Fibroblast of mammary gland (primary cell): Measurements from ENCODE around the gene SLC13A2.
"Not testable (repeated sequence)": the region's sequence is repeated elsewhere in the genome, so short reads cannot be mapped to it uniquely, and the experiment has no call there.

ENCODE experiments used
- DNase-seq: peaks from one replicate; pipeline ENCODE4 v3.0.0-alpha.2; 2010; ENCODE audit warnings: low read depth
- H3K4me3 ChIP-seq: 2 replicates; pipeline ENCODE4 v1.5.1; 2011; ENCODE audit warnings: low read depth, mild to moderate bottlenecking, low read length, moderate library complexity; ENCODE audit not compliant: control insufficient read depth
- CTCF ChIP-seq: conservative IDR thresholded peaks from 2 replicates; pipeline ENCODE4 v1.5.1; 2011; ENCODE audit warnings: low read depth, low read length, inconsistent platforms; ENCODE audit not compliant: control insufficient read depth, insufficient read depth

Gene SLC13A2

GRCh38 chr17:28518578-28518977 lies 45.1 kb downstream of the SLC13A2 start:
- TF ChIP-seq CTCF: no peak
- no peak for DNase-seq
- no peak overlapping the region for H3K4me3 ChIP-seq

GRCh38 chr17:28519236-28519635 lies 45.8 kb downstream of the SLC13A2 start:
- TF ChIP-seq CTCF: no peak
- DNase-seq: no peak

GRCh38 chr17:28520687-28521086 lies 47.2 kb downstream of the SLC13A2 start:
- no peak for DNase-seq
- TF ChIP-seq CTCF: no peak
- H3K4me3 ChIP-seq: no peak overlapping the region

More at GRCh38 chr17:28519236-28519635, 45.8 kb downstream of the SLC13A2 start:
- no peak overlapping the region for H3K4me3 ChIP-seq

GRCh38 chr17:28521311-28522085 lies 48.1 kb downstream of the SLC13A2 start:
- TF ChIP-seq CTCF: no peak
- no peak for DNase-seq
- H3K4me3 ChIP-seq: no peak overlapping the region

- not testable (repeated sequence) for DNase-seq, H3K4me3 ChIP-seq
Measured at GRCh38 chr17:28522281-28522680, 48.8 kb downstream of the SLC13A2 start.

- no peak overlapping the region for H3K4me3 ChIP-seq
- TF ChIP-seq CTCF: no peak
- no peak for DNase-seq
Measured at GRCh38 chr17:28523186-28523585, 49.7 kb downstream of the SLC13A2 start.

GRCh38 chr17:28523876-28524275 lies 50.4 kb downstream of the SLC13A2 start:
- no peak overlapping the region for H3K4me3 ChIP-seq
- no peak for DNase-seq
- TF ChIP-seq CTCF: no peak
